Esophagus muscularis mucosa (tissue), 4 donors: ENCODE results near the gene STS.

ENCODE experiments used
- EP300 ChIP-seq: sonication (generic); formaldehyde crosslinking; IDR thresholded peaks from one replicate; pipeline ENCODE4 v1.6.1; 2017; ENCODE audit warnings: antibody characterized with exemption
- POLR2A ChIP-seq: fragments of 450-650 bp; IDR thresholded peaks from one replicate; pipeline ENCODE4 v1.6.1; 2017; ENCODE audit warnings: antibody characterized with exemption, moderate library complexity, mild to moderate bottlenecking, low read depth
- POLR2AphosphoS5 ChIP-seq, 2 donors: sonication (generic); formaldehyde crosslinking; IDR thresholded peaks; one replicate each; pipeline ENCODE4 v1.6.1; 2017; ENCODE audit warnings: antibody characterized with exemption in 2 of 2
- TF ChIP-seq, protein P1 (sequence below), 3 experiments: fragments of 200-600 bp in 2 of 3; fragments of 450-650 bp in 1 of 3; sonication (generic) in 2 of 3; IDR thresholded peaks; one replicate each; pipeline ENCODE4 v1.5.1; 2017 to 2019; ENCODE audit warnings: antibody characterized with exemption in 3 of 3, mild to moderate bottlenecking in 2 of 3, moderate library complexity in 1 of 3

GRCh38 chrX:7147978-7148854, 704 bp downstream of the STS start, which contains the start of gene PUDP:
- TF ChIP-seq, protein P1, sequence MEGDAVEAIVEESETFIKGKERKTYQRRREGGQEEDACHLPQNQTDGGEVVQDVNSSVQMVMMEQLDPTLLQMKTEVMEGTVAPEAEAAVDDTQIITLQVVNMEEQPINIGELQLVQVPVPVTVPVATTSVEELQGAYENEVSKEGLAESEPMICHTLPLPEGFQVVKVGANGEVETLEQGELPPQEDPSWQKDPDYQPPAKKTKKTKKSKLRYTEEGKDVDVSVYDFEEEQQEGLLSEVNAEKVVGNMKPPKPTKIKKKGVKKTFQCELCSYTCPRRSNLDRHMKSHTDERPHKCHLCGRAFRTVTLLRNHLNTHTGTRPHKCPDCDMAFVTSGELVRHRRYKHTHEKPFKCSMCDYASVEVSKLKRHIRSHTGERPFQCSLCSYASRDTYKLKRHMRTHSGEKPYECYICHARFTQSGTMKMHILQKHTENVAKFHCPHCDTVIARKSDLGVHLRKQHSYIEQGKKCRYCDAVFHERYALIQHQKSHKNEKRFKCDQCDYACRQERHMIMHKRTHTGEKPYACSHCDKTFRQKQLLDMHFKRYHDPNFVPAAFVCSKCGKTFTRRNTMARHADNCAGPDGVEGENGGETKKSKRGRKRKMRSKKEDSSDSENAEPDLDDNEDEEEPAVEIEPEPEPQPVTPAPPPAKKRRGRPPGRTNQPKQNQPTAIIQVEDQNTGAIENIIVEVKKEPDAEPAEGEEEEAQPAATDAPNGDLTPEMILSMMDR (IDR thresholded peaks at IDR 0.05) = peak in 1 of 3 experiments; percentile 31
- TF ChIP-seq POLR2A (no peak), POLR2AphosphoS5 (IDR thresholded peaks at IDR 0.05) (peak; percentile 55 to 56), EP300 (no peak)
